ENCODE data around the gene GABPB1. TPM values are rescaled to one million over a fixed set of nuclear protein-coding genes. Genes with fewer than 3 reads are reported as not detected.

GABPB1 gene
- total RNA-seq, 1 experiment from 2014 or later, result 45.0 TPM

GRCh38 chr15:50235794-50236193, 119.2 kb downstream of the GABPB1 start:
- H3K23me2 ChIP-seq (ENCODE audit: insufficient read length, low read depth, low read length, poor library complexity, severe bottlenecking), result no peaks in the 10 kb centered on the region
- H4K91ac ChIP-seq (ENCODE audit: insufficient read length, low read depth, low read length), result no peak overlapping the region
- no peak overlapping the region for H2BK15ac ChIP-seq (ENCODE audit: low read depth, low read length)
- no peaks in the 10 kb centered on the region for H3K9me3 ChIP-seq (ENCODE audit: control insufficient read depth, low read depth, low read length)
- no peak overlapping the region for H2AK5ac ChIP-seq (ENCODE audit: insufficient read length, low read length)
- H3K56ac ChIP-seq (ENCODE audit: insufficient read length, low read depth, low read length), result no peak overlapping the region
- no peak overlapping the region for H3K18ac ChIP-seq (ENCODE audit: insufficient read length, low read depth, low read length)
- H3K23ac ChIP-seq (ENCODE audit: insufficient read length, low read depth, low read length), result no peak overlapping the region
- H3K27me3 ChIP-seq (ENCODE audit: insufficient read depth, low read length), result no peaks in the 10 kb centered on the region
- no peak for DNase-seq
- no peak overlapping the region for H2BK20ac ChIP-seq (ENCODE audit: low read depth, low read length, poor library complexity, severe bottlenecking)
- Mint-ChIP-seq H3K4me1 (peaks cover 0 to 4% of the 10 kb centered on the region in 2 experiments; a peak in 1 of 4 replicates), H3K27me3 (ENCODE audit: low read depth) (no peaks in the 10 kb centered on the region), H3K9me3 (no peaks in the 10 kb centered on the region), H3K27ac (no peak overlapping the region; a peak in 1 of 7 replicates), H3K4me3 (no peak overlapping the region), H3K36me3 (ENCODE audit: insufficient read depth in 1 of 3, low read depth in 3 of 3) (no peaks in the 10 kb centered on the region)
- no peak overlapping the region for H2BK5ac ChIP-seq (ENCODE audit: insufficient read length, low read length)
- TF ChIP-seq, protein P1, sequence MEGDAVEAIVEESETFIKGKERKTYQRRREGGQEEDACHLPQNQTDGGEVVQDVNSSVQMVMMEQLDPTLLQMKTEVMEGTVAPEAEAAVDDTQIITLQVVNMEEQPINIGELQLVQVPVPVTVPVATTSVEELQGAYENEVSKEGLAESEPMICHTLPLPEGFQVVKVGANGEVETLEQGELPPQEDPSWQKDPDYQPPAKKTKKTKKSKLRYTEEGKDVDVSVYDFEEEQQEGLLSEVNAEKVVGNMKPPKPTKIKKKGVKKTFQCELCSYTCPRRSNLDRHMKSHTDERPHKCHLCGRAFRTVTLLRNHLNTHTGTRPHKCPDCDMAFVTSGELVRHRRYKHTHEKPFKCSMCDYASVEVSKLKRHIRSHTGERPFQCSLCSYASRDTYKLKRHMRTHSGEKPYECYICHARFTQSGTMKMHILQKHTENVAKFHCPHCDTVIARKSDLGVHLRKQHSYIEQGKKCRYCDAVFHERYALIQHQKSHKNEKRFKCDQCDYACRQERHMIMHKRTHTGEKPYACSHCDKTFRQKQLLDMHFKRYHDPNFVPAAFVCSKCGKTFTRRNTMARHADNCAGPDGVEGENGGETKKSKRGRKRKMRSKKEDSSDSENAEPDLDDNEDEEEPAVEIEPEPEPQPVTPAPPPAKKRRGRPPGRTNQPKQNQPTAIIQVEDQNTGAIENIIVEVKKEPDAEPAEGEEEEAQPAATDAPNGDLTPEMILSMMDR (conservative IDR thresholded peaks at IDR 0.05), result no peak
- H3K4me2 ChIP-seq (ENCODE audit: insufficient read depth, insufficient read length, low read length), result no peak overlapping the region
- H4K5ac ChIP-seq (ENCODE audit: insufficient read length, low read depth, low read length), result no peak overlapping the region
- H3K79me1 ChIP-seq (ENCODE audit: insufficient read depth, low read depth, low read length, poor library complexity, severe bottlenecking), result no peaks in the 10 kb centered on the region
- no peaks in the 10 kb centered on the region for H4K20me1 ChIP-seq (ENCODE audit: control insufficient read depth, insufficient read depth, insufficient read length)
- no peak overlapping the region for H3K14ac ChIP-seq (ENCODE audit: insufficient read depth, low read length)
- H3K9ac ChIP-seq (ENCODE audit: extremely low read depth, insufficient read length, low read length), result no peak overlapping the region
- no peak overlapping the region for H4K8ac ChIP-seq (replicated peaks; ENCODE audit: insufficient read length, low read depth, low read length)
- H3T11ph ChIP-seq (ENCODE audit: low read length), result no peak overlapping the region
- H2BK12ac ChIP-seq (ENCODE audit: insufficient read length, low read depth, low read length), result no peak overlapping the region
- WGBS (ENCODE audit: extremely low coverage, insufficient read length, low lambda C conversion rate), result no CpG with 5 or more reads among the region's 1 CpG
- H2BK120ac ChIP-seq (ENCODE audit: low read depth, low read length, poor library complexity, severe bottlenecking), result no peak overlapping the region
- H3K79me2 ChIP-seq (ENCODE audit: insufficient read depth, low read length), result no peaks in the 10 kb centered on the region
- H2AFZ ChIP-seq (ENCODE audit: low read length), result no peak overlapping the region
- no peak overlapping the region for H3K4ac ChIP-seq (ENCODE audit: low read depth, low read length)
- H3K4me1 ChIP-seq (ENCODE audit: insufficient read depth, low read length), result no peaks in the 10 kb centered on the region
- H3K27ac ChIP-seq (ENCODE audit: insufficient read length, low read depth, low read length), result no peak overlapping the region
